Esophagus (tissue), 2 donors: ENCODE data around the gene MCM6. TPM values are rescaled to one million over a fixed set of nuclear protein-coding genes. Genes with fewer than 3 reads are reported as not detected.

ENCODE experiments used
- H3K27ac ChIP-seq, 2 donors: one replicate each; pipeline ENCODE4 v1.5.1; 2013; ENCODE audit warnings: low read depth in 2 of 2, mild to moderate bottlenecking in 2 of 2, inconsistent platforms in 1 of 2, low read length in 1 of 2, moderate library complexity in 1 of 2
- H3K27me3 ChIP-seq, 2 donors: one replicate each; pipeline ENCODE4 v1.6.1; 2013; ENCODE audit warnings: low read length in 2 of 2, control low read depth in 1 of 2, mild to moderate bottlenecking in 1 of 2; ENCODE audit not compliant: insufficient read depth in 2 of 2, control insufficient read depth in 1 of 2
- H3K36me3 ChIP-seq, 2 donors: one replicate each; pipeline ENCODE4 v1.6.1; 2013; ENCODE audit warnings: low read length in 1 of 2; ENCODE audit not compliant: control insufficient read depth in 2 of 2, insufficient read depth in 2 of 2
- H3K4me1 ChIP-seq, 2 donors: one replicate each; pipeline ENCODE4 v1.6.1; 2013; ENCODE audit warnings: low read length in 1 of 2; ENCODE audit not compliant: control insufficient read depth in 2 of 2, insufficient read depth in 2 of 2
- H3K4me3 ChIP-seq, 2 donors: one replicate each; pipeline ENCODE4 v1.5.1; 2013; ENCODE audit warnings: low read length in 2 of 2, mild to moderate bottlenecking in 2 of 2, low read depth in 1 of 2, moderate library complexity in 1 of 2
- H3K9me3 ChIP-seq, 2 donors: one replicate each; pipeline ENCODE4 v1.6.1; 2013; ENCODE audit warnings: mild to moderate bottlenecking in 2 of 2, low read depth in 1 of 2, low read length in 1 of 2, moderate library complexity in 1 of 2; ENCODE audit not compliant: control insufficient read depth in 2 of 2, insufficient read depth in 1 of 2
- WGBS, 2 donors: extraction: QIAGEN DNeasy Blood & Tissue Kit; methylation state at CpG; one replicate each; pipeline ENCODE4 v1.1.7; 2013; 5-methylcytosine and 5-hydroxymethylcytosine counted together
- polyA plus RNA-seq, 2 donors: library from polyadenylated mRNA; stranded (reverse); fragments of 200-250 nt; gene quantifications; one replicate each; pipeline ENCODE4 v1.2.3, GENCODE V29; 2013
- donor health status: healthy with polysubstance abuse.
- donor health status: Bipolar disorder and iron deficiency.

MCM6 gene
- polyA plus RNA-seq, 2 donors, result 5.2 to 13.1 TPM

DNA sequence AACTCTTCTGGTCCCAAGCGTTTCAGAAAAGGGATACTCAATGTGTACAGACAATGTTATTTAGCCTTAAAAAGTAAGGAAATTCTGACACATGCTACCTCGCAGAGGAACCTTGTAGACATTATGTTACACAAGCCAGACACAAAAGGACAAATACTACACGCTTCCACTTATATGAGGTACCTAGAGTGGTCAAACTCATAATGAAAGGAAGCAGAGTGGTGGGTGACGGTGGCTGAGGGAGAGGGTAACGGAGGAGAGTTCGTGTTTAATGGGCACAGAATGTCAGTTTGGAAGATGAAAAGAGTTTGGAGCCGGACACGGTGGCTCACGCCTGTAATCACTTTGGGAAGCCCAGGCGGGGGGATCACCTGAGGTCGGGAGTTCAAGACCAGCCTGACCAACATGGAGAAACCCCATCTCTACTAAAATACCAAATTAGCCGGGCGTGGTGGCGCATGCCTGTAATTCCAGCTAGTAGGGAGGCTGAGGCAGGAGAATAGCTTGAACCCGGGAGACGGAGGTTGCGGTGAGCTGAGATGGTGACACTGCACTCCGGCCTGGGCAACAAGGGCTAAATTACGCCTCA is 1.4 kb downstream of the MCM6 start:
- no peak overlapping the region for H3K27ac ChIP-seq
- no peaks in the 10 kb centered on the region for H3K4me1 ChIP-seq
- peak overlapping the region in 1 of 2 donors; percentile 67 for H3K4me3 ChIP-seq

DNA sequence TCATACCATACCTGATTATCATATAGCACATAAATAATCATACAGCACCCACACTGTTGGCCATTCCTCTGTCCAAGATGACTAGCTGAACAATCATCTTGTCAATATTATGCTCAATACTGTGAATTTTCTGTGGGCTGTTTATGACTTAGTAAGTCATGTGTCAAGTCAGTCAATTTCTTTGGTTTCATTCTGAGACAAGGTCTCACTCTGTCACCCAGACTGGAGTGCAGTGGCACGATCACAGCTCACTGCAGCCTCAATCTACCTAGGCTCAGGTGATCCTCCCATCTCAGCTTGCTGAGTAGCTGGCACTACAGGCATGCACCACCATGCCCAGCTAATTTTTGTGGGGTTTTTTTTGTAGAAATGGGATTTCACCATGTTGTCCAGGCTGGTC is 5.7 kb downstream of the MCM6 start:
- Histone ChIP-seq H3K27me3 (no peaks in the 10 kb centered on the region), H3K27ac (no peak overlapping the region), H3K36me3 (peaks cover 5 to 7% of the 10 kb centered on the region in 2 donors), H3K4me3 (no peak overlapping the region), H3K9me3 (no peaks in the 10 kb centered on the region), H3K4me1 (no peaks in the 10 kb centered on the region)
- 89 to 92% methylated on average over 1 of the region's 1 CpG for WGBS, 2 donors

More for the DNA sequence above, 1.4 kb downstream of the MCM6 start:
- 73 to 76% methylated on average over 19 of the region's 19 CpGs for WGBS, 2 donors
- no peaks in the 10 kb centered on the region for H3K36me3 ChIP-seq
- H3K27me3 ChIP-seq, result no peaks in the 10 kb centered on the region
- H3K9me3 ChIP-seq, result no peaks in the 10 kb centered on the region

DNA sequence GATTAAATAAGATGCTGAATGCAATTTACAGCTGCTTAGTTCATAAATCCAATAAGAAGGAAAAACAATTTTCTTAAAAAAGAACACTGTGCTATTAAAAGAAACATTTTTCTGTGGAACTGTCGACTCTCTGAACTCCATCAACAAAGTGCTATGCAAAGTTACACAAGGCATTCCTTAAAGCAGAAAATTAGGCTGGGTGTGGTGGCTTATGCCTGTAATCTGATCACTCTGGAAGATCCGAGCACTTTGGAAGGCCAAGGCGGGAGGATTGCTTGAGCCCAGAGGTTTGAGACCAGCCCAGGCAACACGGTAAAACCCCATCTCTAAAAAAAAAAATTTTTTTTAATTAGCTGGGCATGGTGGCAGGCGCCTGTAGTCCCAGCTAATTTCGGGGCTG is 13.0 kb downstream of the MCM6 start:
- no peak overlapping the region for H3K4me3 ChIP-seq
- H3K9me3 ChIP-seq, result no peaks in the 10 kb centered on the region
- H3K27me3 ChIP-seq, result no peaks in the 10 kb centered on the region
- H3K27ac ChIP-seq, result no peak overlapping the region
- WGBS, 2 donors, result 83 to 85% methylated on average over 6 of the region's 6 CpGs
- peaks cover 5 to 13% of the 10 kb centered on the region in 2 donors for H3K36me3 ChIP-seq
- H3K4me1 ChIP-seq, result no peaks in the 10 kb centered on the region

DNA sequence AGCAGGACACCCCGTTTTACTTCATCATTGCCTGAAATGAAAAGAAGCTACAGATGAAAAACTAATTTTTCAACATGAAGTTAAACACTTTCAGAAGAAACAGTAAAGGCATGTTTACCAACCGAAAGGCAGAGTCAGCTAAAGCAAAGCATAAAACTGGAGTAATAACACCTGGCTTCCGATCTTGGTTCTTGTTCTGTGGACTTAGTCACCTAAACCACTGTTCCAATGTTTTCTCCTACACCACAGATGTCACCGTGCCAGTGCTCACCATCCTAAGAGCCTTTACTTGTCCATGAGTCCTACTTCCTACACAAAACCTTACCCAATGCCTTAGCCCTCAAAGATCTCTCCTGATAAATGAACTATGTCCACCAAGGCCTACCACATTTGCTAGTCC is 13.5 kb downstream of the MCM6 start:
- H3K27me3 ChIP-seq, result no peaks in the 10 kb centered on the region
- no peak overlapping the region for H3K4me3 ChIP-seq
- H3K27ac ChIP-seq, result no peak overlapping the region
- peaks cover 8 to 13% of the 10 kb centered on the region in 2 donors for H3K36me3 ChIP-seq
- H3K4me1 ChIP-seq, result no peaks in the 10 kb centered on the region
- no peaks in the 10 kb centered on the region for H3K9me3 ChIP-seq
- WGBS, 2 donors, result 78 to 88% methylated on average over 4 of the region's 4 CpGs

DNA sequence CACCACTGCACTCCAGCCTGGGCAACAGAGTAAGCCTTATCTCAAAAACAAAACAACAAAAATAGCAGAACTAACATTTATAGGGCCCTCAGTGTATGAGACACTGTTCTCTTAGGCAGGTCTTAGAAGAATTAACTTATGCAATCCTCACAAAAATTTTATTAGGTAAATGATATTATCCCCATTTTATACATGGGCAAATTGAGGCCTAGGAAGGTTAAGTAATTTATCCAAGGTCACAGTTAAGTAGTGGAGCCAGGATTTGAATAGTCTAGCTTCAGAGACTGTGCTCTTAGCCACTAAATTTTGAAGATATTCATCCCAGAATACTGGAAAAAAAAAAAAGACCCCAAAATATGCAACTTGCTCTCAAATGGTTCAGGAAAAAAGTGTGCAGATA is 22.8 kb downstream of the MCM6 start:
- H3K4me3 ChIP-seq, result no peak overlapping the region
- H3K27ac ChIP-seq, result no peak overlapping the region
- H3K36me3 ChIP-seq, result peaks cover 4 to 10% of the 10 kb centered on the region in 2 donors
- no peaks in the 10 kb centered on the region for H3K27me3 ChIP-seq
- H3K9me3 ChIP-seq, result no peaks in the 10 kb centered on the region
- no peaks in the 10 kb centered on the region for H3K4me1 ChIP-seq

DNA sequence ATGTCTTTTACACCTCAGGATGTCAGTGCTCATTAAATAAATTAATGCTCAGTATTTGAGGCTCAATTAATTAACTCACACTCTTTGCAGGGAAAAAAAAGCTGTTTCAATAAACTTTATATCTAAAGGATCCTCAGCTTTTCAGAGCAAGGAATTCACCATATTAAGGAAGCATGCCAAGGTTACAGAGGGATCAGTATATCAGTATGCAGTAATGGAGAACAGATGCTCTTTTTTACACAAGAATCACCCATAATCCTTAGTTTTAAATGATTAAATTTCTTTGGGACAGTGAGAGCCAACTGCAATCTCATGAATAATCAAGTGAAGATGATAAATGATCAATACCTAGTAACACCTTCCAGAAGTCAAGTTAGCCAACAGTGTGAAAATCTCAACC is 24.4 kb downstream of the MCM6 start:
- Histone ChIP-seq H3K36me3 (peaks cover 4 to 5% of the 10 kb centered on the region in 2 donors), H3K9me3 (no peaks in the 10 kb centered on the region), H3K27ac (no peak overlapping the region), H3K4me3 (no peak overlapping the region), H3K4me1 (no peaks in the 10 kb centered on the region), H3K27me3 (no peaks in the 10 kb centered on the region)

DNA sequence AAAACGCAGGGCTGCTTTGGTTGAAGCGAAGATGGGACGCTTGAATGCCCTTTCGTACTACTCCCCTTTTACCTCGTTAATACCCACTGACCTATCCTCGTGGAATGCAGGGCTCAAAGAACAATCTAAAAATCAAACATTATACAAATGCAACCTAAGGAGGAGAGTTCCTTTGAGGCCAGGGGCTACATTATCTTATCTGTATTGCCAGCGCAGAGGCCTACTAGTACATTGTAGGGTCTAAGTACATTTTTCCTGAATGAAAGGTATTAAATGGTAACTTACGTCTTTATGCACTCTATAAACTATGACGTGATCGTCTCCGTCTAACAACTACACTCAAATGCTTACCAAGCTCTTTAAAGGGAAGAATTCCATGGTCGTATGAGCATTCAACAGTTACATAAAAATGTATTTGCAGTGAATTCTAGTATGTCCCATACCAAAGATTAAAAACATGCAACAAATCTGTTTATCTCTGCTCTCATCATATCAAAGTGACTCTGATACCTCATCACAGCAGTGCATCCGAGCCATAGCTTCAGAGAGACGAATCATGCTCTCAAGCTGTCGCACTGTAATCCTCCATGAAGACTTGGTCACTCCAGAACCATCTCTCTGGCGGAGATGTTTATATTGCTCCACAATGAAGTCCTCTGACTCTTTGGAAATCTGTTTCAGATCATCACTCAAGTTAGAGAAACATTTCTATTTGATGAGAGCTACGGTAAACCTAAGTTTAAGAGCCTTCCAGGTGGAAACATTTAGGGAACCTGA is 25.2 kb downstream of the MCM6 start:
- WGBS, 2 donors, result 82 to 89% methylated on average over 17 of the region's 17 CpGs
- H3K4me3 ChIP-seq, result no peak overlapping the region
- no peak overlapping the region for H3K27ac ChIP-seq
- H3K36me3 ChIP-seq, result peaks cover 5% of the 10 kb centered on the region in 2 donors
- H3K4me1 ChIP-seq, result no peaks in the 10 kb centered on the region
- no peaks in the 10 kb centered on the region for H3K27me3 ChIP-seq
- no peaks in the 10 kb centered on the region for H3K9me3 ChIP-seq

DNA sequence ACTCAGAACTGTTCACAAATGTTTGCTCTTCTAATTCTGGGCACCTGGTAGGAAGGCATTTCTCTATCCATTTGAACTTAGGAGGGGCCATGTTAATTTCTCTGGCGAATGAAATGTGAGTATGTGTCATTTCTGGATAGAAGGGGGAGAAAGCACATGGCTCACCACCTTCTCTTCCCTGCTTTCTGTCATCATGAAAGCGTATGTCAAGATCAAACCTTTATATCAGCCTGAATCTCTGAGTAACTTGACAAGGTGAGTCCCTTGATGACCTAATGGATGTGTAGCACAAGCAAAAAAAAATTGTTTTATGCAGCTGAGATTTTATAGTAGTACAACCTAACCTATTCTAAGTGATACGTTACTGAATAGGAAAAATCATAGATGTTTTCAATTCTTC is 27.2 kb downstream of the MCM6 start:
- no peak overlapping the region for H3K27ac ChIP-seq
- H3K4me1 ChIP-seq, result no peaks in the 10 kb centered on the region
- no peaks in the 10 kb centered on the region for H3K27me3 ChIP-seq
- no peaks in the 10 kb centered on the region for H3K9me3 ChIP-seq
- 91 to 96% methylated on average over 3 of the region's 3 CpGs for WGBS, 2 donors
- H3K4me3 ChIP-seq, result no peak overlapping the region
- peaks cover 5 to 8% of the 10 kb centered on the region in 2 donors for H3K36me3 ChIP-seq

DNA sequence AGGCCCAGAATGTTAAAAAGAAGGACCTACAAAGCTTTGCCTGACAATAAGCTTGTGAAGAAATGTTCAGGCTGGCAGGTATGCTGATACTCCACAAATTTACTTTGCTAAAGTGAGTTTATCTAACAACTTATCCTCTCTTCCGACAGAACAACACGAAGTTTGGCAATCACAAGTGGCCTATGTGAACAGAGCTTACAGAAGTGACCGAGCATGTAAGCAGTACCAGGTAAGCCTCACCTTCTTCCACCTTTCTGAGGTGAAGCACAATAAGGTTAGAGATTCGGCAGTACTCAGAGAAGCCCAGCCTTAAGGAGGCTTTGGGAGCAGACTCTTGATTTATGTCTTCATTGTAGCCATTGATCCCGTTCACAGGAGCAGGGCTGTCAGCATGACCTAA is 30.2 kb downstream of the MCM6 start:
- Histone ChIP-seq H3K4me3 (no peak overlapping the region), H3K27me3 (no peaks in the 10 kb centered on the region), H3K27ac (no peak overlapping the region), H3K4me1 (no peaks in the 10 kb centered on the region), H3K36me3 (peaks cover 5 to 11% of the 10 kb centered on the region in 2 donors), H3K9me3 (no peaks in the 10 kb centered on the region)
- WGBS, 2 donors, result 94 to 96% methylated on average over 5 of the region's 5 CpGs

DNA sequence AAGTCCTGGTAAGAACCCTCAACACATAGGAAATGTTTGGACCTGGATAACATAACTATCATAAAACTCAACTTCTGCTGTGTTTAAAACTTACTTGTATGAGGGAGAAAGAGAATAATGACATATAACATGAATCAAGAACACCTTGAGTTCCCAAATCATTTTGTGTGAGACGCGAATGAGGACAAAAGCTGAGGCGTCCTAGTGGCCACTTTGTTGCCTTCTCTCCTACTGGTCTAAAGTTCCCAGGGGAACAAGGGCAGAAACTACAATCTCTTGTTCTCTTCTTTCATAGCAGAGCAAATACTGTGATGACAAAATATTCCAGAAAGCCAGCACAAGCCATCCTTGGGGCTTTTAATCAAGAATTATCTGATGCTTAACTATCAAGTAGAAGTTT is 31.0 kb downstream of the MCM6 start:
- H3K4me1 ChIP-seq, result no peaks in the 10 kb centered on the region
- 92 to 94% methylated on average over 3 of the region's 3 CpGs for WGBS, 2 donors
- no peaks in the 10 kb centered on the region for H3K9me3 ChIP-seq
- H3K36me3 ChIP-seq, result peaks cover 5 to 11% of the 10 kb centered on the region in 2 donors
- H3K4me3 ChIP-seq, result no peak overlapping the region
- H3K27ac ChIP-seq, result no peak overlapping the region
- no peaks in the 10 kb centered on the region for H3K27me3 ChIP-seq
